ENCODE measurements around the gene C2orf92.
"Not testable (repeated sequence)": the region's sequence is repeated elsewhere in the genome, so short reads cannot be mapped to it uniquely, and the experiment has no call there.

C2orf92 gene

GRCh38 chr2:97670471-97670870 is 958 bp downstream of the C2orf92 start:
- TF ChIP-seq CTCF (IDR thresholded peaks at IDR 0.05; ENCODE audit: low read depth, low read length, missing control alignments), result no peak

GRCh38 chr2:97671526-97671925 is 2.0 kb downstream of the C2orf92 start:
- no peak for DNase-seq (ENCODE audit: low read depth)
- no peak overlapping the region for H3K4me3 ChIP-seq (ENCODE audit: low read depth, low read length)
- no peak for TF ChIP-seq CTCF (IDR thresholded peaks at IDR 0.05; ENCODE audit: low read depth, low read length, missing control alignments)

More at GRCh38 chr2:97670471-97670870, 958 bp downstream of the C2orf92 start:
- no peak overlapping the region for H3K4me3 ChIP-seq (ENCODE audit: low read depth, low read length)
- no peak for DNase-seq (ENCODE audit: low read depth)

- not testable (repeated sequence) for H3K4me3 ChIP-seq (ENCODE audit: low read depth, low read length); DNase-seq (ENCODE audit: low read depth)
Measured at GRCh38 chr2:97672606-97673140, 3.2 kb downstream of the C2orf92 start.

- no peak for DNase-seq (ENCODE audit: low read depth)
- TF ChIP-seq CTCF (IDR thresholded peaks at IDR 0.05; ENCODE audit: low read depth, low read length, missing control alignments), result no peak
- no peak overlapping the region for H3K4me3 ChIP-seq (ENCODE audit: low read depth, low read length)
Measured at GRCh38 chr2:97673182-97673914, 3.8 kb downstream of the C2orf92 start.

GRCh38 chr2:97673915-97674283 is 4.4 kb downstream of the C2orf92 start:
- DNase-seq (ENCODE audit: low read depth), result no peak
- TF ChIP-seq CTCF (IDR thresholded peaks at IDR 0.05; ENCODE audit: low read depth, low read length, missing control alignments), result no peak
- H3K4me3 ChIP-seq (ENCODE audit: low read depth, low read length), result no peak overlapping the region

- TF ChIP-seq CTCF (IDR thresholded peaks at IDR 0.05; ENCODE audit: low read depth, low read length, missing control alignments), result no peak
- H3K4me3 ChIP-seq (ENCODE audit: low read depth, low read length), result no peak overlapping the region
- no peak for DNase-seq (ENCODE audit: low read depth)
Measured at GRCh38 chr2:97675430-97676113, 6.1 kb downstream of the C2orf92 start.

- DNase-seq (ENCODE audit: low read depth), result no peak
- no peak for TF ChIP-seq CTCF (IDR thresholded peaks at IDR 0.05; ENCODE audit: low read depth, low read length, missing control alignments)
- H3K4me3 ChIP-seq (ENCODE audit: low read depth, low read length), result no peak overlapping the region
Measured at GRCh38 chr2:97676620-97677019, 7.1 kb downstream of the C2orf92 start.
